ENCODE results near the gene CPXM2. TPM values are rescaled to one million over a fixed set of nuclear protein-coding genes. Genes with fewer than 3 reads are reported as not detected.
"Not testable (repeated sequence)": the region's sequence is repeated elsewhere in the genome, so short reads cannot be mapped to it uniquely, and the experiment has no call there.

The CPXM2 gene
- polyA plus RNA-seq, 4 donors, result 1.9 to 5.8 (median 5.3) TPM

DNA sequence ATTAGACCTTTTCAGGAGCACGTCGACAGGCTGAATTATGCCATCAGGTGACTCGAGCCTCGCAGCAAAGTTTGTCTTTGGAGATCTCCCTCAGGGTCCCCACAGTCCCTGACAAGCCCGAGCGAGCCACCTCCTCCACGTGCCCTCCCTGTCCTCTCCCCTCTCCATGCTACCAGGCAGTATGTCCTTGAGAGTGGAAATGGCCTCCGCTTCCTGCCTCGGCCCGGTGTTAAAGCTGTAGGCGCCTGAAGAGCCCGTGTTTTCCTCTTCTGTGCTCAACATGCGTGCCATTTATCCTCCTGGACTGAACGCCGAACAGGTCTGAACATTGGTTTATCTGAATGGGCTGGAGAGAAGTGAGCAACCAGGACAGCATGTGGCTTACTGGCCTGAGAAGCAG, 142.9 kb downstream of the CPXM2 start:
- no peak for DNase-seq (ENCODE audit: low read depth in 4 of 4, low spot score in 3 of 4)

- no peak for DNase-seq (ENCODE audit: low read depth in 4 of 4, low spot score in 3 of 4)
These were observed 144.2 kb downstream of the CPXM2 start for GRCh38 chr10:123747426-123747825.

DNA sequence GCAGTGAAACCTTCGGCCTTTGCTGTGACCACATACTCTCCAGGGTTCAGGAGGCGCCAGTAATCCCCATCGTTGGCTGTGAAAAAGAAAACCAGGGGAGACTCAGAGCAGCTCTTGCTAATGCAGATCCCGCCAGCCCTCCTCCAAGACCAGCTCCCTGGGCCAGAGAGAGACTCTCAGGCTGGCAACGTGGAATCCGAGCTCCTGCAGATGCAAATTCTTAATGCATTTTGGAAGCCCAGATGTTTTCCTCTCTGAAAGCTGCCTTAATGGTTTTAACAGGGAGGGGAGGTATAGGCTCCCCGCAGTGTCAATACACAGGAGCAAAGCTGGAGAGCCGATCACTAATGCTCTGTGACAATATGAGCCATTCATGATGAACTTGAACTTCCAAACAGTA, 144.7 kb downstream of the CPXM2 start:
- no peak for DNase-seq (ENCODE audit: low read depth in 4 of 4, low spot score in 3 of 4)

DNA sequence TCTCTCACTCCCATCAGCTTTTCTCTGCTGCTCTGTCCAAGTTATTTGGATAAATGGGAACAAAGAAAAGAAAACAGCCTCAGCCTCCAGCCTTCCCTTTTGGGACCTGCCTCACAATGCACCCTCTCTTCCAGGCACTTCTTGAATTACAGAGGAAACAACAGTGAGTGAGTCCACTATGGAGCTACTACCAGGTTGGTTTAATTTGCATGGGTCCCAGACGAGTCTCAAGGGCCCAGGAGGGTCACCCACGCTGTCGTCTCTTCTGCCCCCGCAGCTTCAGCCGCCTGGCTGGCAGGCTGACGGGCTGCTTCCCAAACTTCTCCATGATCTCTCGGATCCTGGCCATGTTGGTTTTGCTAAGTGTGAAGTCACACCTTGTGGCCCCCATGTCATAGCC, 145.1 kb downstream of the CPXM2 start:
- no peak for DNase-seq (ENCODE audit: low read depth in 4 of 4, low spot score in 3 of 4)

GRCh38 chr10:123746061-123746460, 145.5 kb downstream of the CPXM2 start:
- no peak for DNase-seq (ENCODE audit: low read depth in 4 of 4, low spot score in 3 of 4)

DNA sequence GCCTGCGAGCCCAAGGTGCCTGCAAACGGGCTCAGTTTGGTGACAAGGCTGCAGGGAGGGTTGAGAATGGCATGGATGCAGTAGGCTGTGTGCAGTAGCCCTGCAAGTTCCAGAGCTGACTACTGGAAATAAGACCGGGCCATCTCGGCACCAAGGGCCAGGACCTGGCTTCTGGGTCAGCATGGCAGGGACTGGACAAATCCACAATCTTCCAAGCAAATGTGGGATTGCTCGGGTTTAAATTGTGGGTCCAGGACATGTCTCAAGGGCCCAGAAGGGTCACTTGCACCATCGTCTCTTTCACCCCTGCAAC, 147.4 kb downstream of the CPXM2 start:
- no peak for DNase-seq (ENCODE audit: low read depth in 4 of 4, low spot score in 3 of 4)

- DNase-seq (ENCODE audit: low read depth in 4 of 4, low spot score in 3 of 4), result peak in 1 of 4 donors; percentile 2
These were observed 148.0 kb downstream of the CPXM2 start for GRCh38 chr10:123743441-123744223.

- no peak for DNase-seq (ENCODE audit: low read depth in 4 of 4, low spot score in 3 of 4)
These were observed 148.7 kb downstream of the CPXM2 start for GRCh38 chr10:123742751-123743440.

DNA sequence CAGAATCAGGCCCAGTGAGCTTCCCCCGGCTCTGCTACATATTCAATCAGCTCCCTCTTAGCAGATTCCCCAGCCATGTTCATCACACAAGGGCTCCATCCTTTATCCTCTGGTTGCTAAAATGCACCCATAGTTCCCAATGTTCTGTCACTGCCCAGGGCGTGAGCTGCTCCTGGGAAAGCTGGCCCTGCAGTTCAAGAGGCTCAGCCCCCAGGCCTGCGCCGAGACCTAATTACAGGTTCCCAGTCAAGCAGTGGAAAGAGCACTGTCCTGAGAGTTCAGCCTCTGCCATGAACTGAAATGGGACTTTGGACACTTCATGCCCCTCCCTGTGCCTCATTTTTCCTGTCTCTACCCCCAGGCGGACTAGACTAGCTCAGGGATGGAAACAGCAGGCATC, 149.9 kb downstream of the CPXM2 start:
- no peak for DNase-seq (ENCODE audit: low read depth in 4 of 4, low spot score in 3 of 4)

DNA sequence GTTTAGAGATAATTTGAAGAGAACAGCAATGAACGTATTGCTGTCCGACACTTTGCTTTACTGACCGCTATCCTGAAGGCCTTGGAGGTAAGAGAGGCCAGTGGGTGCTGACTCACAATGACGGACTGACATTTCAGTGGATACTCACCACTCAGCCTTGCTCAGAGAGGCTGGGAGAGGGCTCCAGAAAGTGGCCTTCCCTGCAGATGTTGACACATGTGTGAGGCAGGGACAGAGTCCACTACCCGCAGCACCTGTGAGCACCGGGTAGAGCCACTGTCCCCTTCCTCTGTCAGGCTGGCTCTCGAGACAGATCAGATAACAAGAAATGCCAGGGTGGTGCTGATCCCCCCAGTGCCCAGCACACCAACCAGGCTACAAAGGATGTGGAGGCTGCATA, 150.5 kb downstream of the CPXM2 start:
- DNase-seq (ENCODE audit: low read depth in 4 of 4, low spot score in 3 of 4), result no peak

- DNase-seq (ENCODE audit: low read depth in 4 of 4, low spot score in 3 of 4), result not testable (repeated sequence)
These were observed 154.7 kb downstream of the CPXM2 start for GRCh38 chr10:123736917-123737316.

- DNase-seq (ENCODE audit: low read depth in 4 of 4, low spot score in 3 of 4), result no peak
These were observed 162.1 kb downstream of the CPXM2 start for GRCh38 chr10:123729523-123729922.

GRCh38 chr10:123726836-123727235, 164.8 kb downstream of the CPXM2 start:
- no peak for DNase-seq (ENCODE audit: low read depth in 4 of 4, low spot score in 3 of 4)

GRCh38 chr10:123726381-123726780, 165.2 kb downstream of the CPXM2 start:
- DNase-seq (ENCODE audit: low read depth in 4 of 4, low spot score in 3 of 4), result no peak

GRCh38 chr10:123724747-123725146, 166.9 kb downstream of the CPXM2 start:
- no peak for DNase-seq (ENCODE audit: low read depth in 4 of 4, low spot score in 3 of 4)

GRCh38 chr10:123722351-123722750, 169.3 kb downstream of the CPXM2 start:
- DNase-seq (ENCODE audit: low read depth in 4 of 4, low spot score in 3 of 4), result no peak

DNA sequence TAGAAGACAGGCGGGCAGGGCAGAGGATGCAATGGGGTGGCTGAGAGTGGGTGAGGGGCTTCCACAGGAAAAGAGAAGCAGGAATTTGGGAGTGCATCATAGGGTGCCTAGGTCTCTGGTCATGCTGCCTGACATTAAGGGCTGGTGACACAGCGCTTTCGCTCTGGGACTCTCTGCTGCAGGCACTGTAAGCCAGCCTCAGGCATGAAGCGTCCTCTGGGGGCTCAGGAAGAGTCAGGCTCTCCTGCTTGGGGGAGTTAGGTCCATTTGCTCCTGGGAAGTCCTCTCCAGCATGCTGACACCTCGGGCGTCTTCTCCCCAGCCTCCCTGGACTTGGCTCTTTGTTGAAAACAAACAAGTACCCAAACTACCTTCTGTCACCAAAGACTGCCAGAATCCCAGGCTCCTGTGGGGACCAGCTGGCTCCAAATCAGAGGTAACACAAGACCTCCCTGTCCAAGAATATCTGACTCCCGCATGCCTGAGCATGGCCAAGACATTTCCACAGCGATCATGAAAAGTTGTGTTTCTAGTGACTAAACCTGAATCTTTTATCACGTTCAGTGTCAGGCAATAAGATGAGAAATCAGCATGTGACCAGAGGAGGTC, 170.1 kb downstream of the CPXM2 start:
- no peak for DNase-seq (ENCODE audit: low read depth in 4 of 4, low spot score in 3 of 4)

DNA sequence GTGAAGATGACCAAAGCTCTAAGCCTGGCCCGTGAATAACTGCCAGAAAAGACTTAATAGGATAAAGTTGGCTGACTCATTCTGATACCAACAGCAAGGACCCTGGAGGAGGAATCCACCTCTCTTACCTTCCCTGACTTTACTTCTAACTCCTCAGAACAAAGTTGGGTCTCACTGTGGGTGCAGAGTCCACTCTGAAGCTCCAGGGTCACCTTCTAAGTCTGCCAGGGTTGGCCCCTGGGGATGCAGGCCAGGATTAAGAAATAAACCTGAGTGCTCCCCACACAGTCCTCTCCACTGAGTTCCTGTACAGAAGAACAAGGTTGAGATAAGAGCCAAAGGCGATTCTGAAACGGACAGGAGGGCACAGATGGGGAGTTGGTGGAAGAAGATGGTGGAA, 171.1 kb downstream of the CPXM2 start:
- DNase-seq (ENCODE audit: low read depth in 4 of 4, low spot score in 3 of 4), result no peak

DNA sequence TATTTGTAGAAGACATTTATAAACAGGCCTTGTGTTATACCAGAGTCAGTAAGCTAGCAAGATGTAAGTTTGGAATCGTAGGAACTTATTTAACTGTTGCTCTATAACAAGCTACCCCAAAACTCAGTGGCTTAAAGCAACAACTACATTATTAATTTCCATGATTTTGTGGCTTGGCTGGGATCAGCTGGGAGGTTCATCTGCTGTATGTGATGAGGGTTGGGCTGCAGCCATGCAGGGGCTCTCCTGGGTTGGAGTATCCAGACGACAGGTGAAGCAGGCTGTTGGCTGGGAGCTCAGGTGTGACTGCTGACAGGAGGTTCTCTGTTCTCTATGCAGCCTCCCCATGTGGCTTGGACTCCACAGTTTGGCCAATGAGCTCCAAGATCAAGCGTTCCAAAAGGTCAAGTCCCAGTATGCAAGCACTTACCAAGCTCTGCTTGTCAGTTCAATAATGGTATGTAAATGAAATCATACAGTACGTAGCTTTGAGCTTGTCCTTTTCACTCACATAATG, 173.0 kb downstream of the CPXM2 start:
- DNase-seq (ENCODE audit: low read depth in 4 of 4, low spot score in 3 of 4), result no peak

DNA sequence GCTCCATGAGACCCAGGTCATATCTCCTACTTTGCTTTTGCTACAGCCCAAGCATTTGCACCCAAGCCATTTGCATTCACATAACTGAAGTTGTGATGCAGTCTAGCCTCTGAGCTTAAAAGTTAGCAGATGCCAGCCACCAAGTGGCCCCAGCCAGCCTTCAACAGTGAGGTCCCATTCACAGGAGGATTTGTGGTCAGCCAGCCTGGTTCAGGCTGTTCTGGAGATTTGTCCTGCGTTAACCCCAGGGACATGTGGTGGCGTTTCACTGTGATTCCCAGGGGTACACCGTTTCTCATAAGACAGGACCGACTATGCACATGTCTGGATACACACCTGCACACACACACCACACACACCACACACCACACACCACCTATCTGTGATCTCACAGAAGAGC, 174.3 kb downstream of the CPXM2 start:
- no peak for DNase-seq (ENCODE audit: low read depth in 4 of 4, low spot score in 3 of 4)

DNA sequence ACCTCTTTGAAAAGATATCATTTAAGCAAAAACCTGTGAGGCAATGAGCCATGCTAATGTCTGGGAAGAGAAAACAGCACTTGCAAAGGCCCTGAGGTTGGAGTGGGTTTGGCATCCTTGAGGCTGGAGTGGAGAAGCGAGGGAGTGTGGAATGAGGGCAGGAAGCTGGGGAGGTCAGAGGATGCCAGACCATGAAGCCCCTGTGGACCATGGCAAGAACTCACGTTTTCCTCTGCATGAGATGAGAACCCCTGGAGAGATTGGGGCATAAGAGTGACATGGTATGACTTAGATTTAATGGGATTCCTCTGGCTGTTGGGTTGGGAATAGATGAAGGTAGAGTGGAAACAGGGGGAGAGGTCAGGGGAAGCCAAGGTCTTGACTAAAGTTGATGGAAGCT, 176.1 kb downstream of the CPXM2 start:
- DNase-seq (ENCODE audit: low read depth in 4 of 4, low spot score in 3 of 4), result no peak

DNA sequence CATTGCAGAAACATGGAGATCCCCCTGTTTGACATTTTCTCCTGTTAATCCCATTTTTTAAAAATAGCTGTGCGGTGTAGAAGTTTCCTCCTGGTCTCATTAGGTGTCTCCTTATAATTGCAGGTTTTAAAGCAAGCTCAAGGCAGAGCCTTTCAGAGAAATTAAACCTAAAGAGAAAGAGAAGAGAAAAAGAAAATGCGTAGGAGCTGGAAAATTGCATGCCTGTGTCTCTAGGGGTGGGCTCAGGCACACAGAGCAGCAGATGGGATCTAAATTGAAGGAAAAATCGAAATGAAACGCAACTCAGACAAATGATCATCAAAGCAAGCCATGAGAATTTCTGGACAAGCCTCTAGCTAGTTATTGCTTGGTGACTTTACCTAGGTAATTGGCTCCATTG, 185.4 kb downstream of the CPXM2 start:
- no peak for DNase-seq (ENCODE audit: low read depth in 4 of 4, low spot score in 3 of 4)
